ENCODE data around the gene ZNF783. TPM values are rescaled to one million over a fixed set of nuclear protein-coding genes. Genes with fewer than 3 reads are reported as not detected.

ZNF783 gene
- polyA plus RNA-seq, 2 of the 4 experiments (the other 2 are of a cell fraction), result 7.4 to 8.0 TPM

DNA sequence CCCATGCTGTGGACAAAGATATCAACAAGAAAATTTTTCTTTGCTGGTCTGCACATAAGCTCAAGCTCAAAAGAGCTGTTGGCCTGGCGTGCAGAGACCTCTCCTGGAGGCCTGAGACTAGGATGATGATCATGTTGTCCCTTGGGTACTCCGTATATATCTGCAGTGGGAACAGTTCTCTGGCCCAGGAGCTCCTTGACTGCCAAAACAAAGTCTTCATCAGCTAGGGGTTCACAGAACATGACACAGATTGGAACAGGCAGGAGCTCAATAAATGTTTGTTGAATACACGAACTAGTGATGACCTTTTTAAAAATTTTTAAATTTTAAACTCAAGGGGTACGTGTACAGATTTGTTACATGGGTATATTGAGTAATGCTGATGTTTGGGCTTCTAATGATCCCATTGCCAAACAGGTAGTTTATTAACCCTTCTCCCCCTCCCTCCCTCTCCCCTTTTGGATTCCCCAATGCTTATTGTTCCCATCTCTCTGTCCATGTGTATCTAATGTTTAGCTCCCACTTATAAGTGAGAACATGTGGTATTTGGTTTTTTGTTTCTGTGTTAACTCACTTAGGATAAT, 49.1 kb downstream of the ZNF783 start:
- no peaks in the 10 kb centered on the region for H3K4me1 ChIP-seq
- H3K27ac ChIP-seq, result no peak overlapping the region
- no peaks in the 10 kb centered on the region for H3K9me3 ChIP-seq
- DNase-seq (ENCODE audit: low read depth in 1 of 2, low spot score in 1 of 2) (no peak), FAIRE-seq (no peak), ATAC-seq (no peak)
- 34% methylated on average over 4 of the region's 4 CpGs for WGBS (ENCODE audit: missing lambda C conversion rate)
- TF ChIP-seq RARB (CRISPR knock-in tag; IDR thresholded peaks at IDR 0.05) (no peak), GATA3 (IDR thresholded peaks at IDR 0.05; ENCODE audit: borderline replicate concordance) (no peak), ZC3H11A (IDR thresholded peaks at IDR 0.05) (no peak), HMGXB4 (CRISPR knock-in tag; IDR thresholded peaks at IDR 0.05; ENCODE audit: borderline replicate concordance) (no peak), TFCP2L1 (CRISPR knock-in tag; IDR thresholded peaks at IDR 0.05) (no peak), CHD2 (IDR thresholded peaks at IDR 0.05; ENCODE audit: low read length, partially characterized antibody) (no peak), KDM1A (IDR thresholded peaks at IDR 0.05; ENCODE audit: low read depth) (no peak), RFX5 (IDR thresholded peaks at IDR 0.05) (no peak), HES2 (IDR thresholded peaks at IDR 0.05) (no peak), CTCF (IDR thresholded peaks at IDR 0.05) (no peak), HOXB5 (CRISPR knock-in tag; IDR thresholded peaks at IDR 0.05) (no peak), PHF8 (IDR thresholded peaks at IDR 0.05; ENCODE audit: borderline replicate concordance, low read depth) (no peak), JUNB (IDR thresholded peaks at IDR 0.05) (no peak), NFE2L2 (conservative IDR thresholded peaks at IDR 0.05; ENCODE audit: low read length) (no peak), RCOR1 (IDR thresholded peaks at IDR 0.05; ENCODE audit: low read depth, low read length) (no peak), ZSCAN20 (CRISPR knock-in tag; IDR thresholded peaks at IDR 0.05) (no peak)
- TF ChIP-seq, protein P1, sequence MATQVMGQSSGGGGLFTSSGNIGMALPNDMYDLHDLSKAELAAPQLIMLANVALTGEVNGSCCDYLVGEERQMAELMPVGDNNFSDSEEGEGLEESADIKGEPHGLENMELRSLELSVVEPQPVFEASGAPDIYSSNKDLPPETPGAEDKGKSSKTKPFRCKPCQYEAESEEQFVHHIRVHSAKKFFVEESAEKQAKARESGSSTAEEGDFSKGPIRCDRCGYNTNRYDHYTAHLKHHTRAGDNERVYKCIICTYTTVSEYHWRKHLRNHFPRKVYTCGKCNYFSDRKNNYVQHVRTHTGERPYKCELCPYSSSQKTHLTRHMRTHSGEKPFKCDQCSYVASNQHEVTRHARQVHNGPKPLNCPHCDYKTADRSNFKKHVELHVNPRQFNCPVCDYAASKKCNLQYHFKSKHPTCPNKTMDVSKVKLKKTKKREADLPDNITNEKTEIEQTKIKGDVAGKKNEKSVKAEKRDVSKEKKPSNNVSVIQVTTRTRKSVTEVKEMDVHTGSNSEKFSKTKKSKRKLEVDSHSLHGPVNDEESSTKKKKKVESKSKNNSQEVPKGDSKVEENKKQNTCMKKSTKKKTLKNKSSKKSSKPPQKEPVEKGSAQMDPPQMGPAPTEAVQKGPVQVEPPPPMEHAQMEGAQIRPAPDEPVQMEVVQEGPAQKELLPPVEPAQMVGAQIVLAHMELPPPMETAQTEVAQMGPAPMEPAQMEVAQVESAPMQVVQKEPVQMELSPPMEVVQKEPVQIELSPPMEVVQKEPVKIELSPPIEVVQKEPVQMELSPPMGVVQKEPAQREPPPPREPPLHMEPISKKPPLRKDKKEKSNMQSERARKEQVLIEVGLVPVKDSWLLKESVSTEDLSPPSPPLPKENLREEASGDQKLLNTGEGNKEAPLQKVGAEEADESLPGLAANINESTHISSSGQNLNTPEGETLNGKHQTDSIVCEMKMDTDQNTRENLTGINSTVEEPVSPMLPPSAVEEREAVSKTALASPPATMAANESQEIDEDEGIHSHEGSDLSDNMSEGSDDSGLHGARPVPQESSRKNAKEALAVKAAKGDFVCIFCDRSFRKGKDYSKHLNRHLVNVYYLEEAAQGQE (IDR thresholded peaks at IDR 0.05), result no peak
- no peak overlapping the region for H3K4me3 ChIP-seq
- POLR2A ChIA-PET, result interaction anchor here (0.8 to 2.0 kb wide), 2 partner anchors 49 to 111 kb away, joined by 3 to 13 read pairs; partner anchors contain the start of gene ZNF783
- CTCF ChIA-PET, result interaction anchor here (0.7 to 4.7 kb wide), 14 partner anchors 7 to 290 kb away, joined by 3 to 25 read pairs (median 6); partner anchors contain the start of gene ZNF783
- no peak overlapping the region for H3K4me2 ChIP-seq

DNA sequence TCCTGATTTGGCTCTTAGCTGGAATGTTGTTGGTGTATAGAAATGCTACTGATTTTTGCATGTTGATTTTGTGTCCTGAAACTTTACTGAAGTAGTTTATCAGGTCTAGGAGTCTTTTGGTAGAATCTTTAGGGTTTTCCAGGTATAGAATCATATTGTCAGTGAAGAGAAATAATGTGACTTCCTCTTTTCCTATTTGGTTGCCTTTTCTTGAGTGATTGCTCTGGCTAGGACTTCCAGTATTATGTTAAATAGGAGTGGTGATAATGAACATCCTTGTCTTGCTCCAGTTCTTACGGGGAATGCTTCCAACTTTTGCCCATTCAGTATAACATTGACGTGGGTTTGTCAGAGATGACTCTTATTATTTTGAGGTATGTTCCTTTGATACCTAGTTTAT, 52.0 kb downstream of the ZNF783 start:
- H3K4me3 ChIP-seq, result no peak overlapping the region
- CTCF ChIA-PET, result no interaction called here
- TF ChIP-seq KDM1A (IDR thresholded peaks at IDR 0.05; ENCODE audit: low read depth) (no peak), RARB (CRISPR knock-in tag; IDR thresholded peaks at IDR 0.05) (no peak), FOSB (CRISPR knock-in tag; IDR thresholded peaks at IDR 0.05) (no peak), TFCP2L1 (CRISPR knock-in tag; IDR thresholded peaks at IDR 0.05) (no peak), ESRRA (IDR thresholded peaks at IDR 0.05; ENCODE audit: borderline replicate concordance, low read length) (no peak), MYC (IDR thresholded peaks at IDR 0.05; ENCODE audit: borderline replicate concordance, low read length) (no peak), RFX5 (IDR thresholded peaks at IDR 0.05) (no peak), FOSL2 (IDR thresholded peaks at IDR 0.05) (no peak), FOSL2 (CRISPR knock-in tag; IDR thresholded peaks at IDR 0.05) (no peak), BHLHE40 (IDR thresholded peaks at IDR 0.05; ENCODE audit: low read depth, low read length) (no peak), CEBPB (IDR thresholded peaks at IDR 0.05) (no peak), ZNF302 (CRISPR knock-in tag; IDR thresholded peaks at IDR 0.05) (no peak), FOXS1 (CRISPR knock-in tag; IDR thresholded peaks at IDR 0.05) (no peak), CHD2 (IDR thresholded peaks at IDR 0.05; ENCODE audit: low read length, partially characterized antibody) (no peak), RAD21 (conservative IDR thresholded peaks at IDR 0.05 in 1 of 2, IDR thresholded peaks at IDR 0.05 in 1 of 2) (no peak)
- TF ChIP-seq, protein P2, sequence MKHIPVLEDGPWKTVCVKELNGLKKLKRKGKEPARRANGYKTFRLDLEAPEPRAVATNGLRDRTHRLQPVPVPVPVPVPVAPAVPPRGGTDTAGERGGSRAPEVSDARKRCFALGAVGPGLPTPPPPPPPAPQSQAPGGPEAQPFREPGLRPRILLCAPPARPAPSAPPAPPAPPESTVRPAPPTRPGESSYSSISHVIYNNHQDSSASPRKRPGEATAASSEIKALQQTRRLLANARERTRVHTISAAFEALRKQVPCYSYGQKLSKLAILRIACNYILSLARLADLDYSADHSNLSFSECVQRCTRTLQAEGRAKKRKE (CRISPR knock-in tag; IDR thresholded peaks at IDR 0.05; ENCODE audit: low read depth), result no peak
- TF ChIP-seq, protein P3, sequence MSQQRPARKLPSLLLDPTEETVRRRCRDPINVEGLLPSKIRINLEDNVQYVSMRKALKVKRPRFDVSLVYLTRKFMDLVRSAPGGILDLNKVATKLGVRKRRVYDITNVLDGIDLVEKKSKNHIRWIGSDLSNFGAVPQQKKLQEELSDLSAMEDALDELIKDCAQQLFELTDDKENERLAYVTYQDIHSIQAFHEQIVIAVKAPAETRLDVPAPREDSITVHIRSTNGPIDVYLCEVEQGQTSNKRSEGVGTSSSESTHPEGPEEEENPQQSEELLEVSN (IDR thresholded peaks at IDR 0.05; ENCODE audit: borderline replicate concordance, low read depth), result no peak

More for the DNA sequence above, 52.0 kb downstream of the ZNF783 start:
- peaks cover 5% of the 10 kb centered on the region; the same call in 1 of the 3 replicates for H3K9me3 ChIP-seq
- no peak for ATAC-seq
- no peaks in the 10 kb centered on the region for H3K4me1 ChIP-seq
- H3K27ac ChIP-seq, result no peak overlapping the region
- 17% methylated on average over 2 of the region's 2 CpGs for WGBS (ENCODE audit: missing lambda C conversion rate)
- H3K4me2 ChIP-seq, result no peak overlapping the region
- no peak for FAIRE-seq
- POLR2A ChIA-PET, result no interaction called here
- no peak for DNase-seq (ENCODE audit: low read depth in 1 of 2, low spot score in 1 of 2)
